ENCODE measurements around the gene C16orf96. TPM values are rescaled to one million over a fixed set of nuclear protein-coding genes. Genes with fewer than 3 reads are reported as not detected.

C16orf96 gene
- total RNA-seq, 1 experiment from 2014 or later = 0.15 TPM

DNA sequence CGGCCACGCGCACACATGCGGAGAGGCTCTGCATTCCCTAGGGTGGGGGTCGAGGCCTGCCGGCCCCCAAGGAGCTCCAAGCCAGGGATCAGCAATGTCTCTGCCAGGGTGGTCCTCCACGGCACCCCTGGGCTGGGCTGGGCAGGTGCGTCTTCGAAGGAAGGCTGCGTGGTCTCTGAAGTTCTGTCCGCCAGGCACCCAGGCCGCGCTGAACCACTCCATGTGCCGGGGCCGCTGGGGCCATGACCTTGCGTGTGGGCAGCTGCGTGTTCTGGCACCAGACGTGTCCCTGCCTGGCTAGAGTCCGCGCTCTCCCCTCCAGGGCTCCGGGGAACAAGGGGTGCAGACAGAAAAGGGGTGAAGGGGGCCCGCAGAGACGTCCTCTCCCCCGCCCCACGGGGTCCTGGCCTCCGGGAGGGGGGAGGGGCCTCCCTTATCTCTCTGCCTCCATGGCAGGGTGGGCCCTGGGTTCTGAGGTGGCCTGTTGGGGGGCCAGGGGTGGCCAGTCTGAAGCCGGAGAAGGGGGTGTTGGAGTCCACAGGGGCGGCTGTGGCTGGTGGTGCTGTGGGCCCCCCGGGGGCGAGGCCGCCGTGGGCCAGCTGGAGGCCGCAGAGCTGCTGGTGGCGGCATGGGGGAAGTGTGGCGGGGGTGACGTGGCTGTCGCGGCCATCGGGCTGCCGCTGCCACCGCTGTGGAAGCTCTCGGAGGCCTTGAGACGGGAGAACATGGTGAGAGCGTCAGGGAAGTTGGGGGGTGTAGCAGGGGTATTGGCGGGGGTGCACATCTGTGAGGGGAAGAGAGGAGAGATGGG, 53.3 kb downstream of the C16orf96 start:
- Histone ChIP-seq H3K9me2 (ENCODE audit: insufficient read depth) (no peaks in the 10 kb centered on the region), H3K9me3 (ENCODE audit: insufficient read depth, low read depth) (no peaks in the 10 kb centered on the region), H3K27ac (no peak overlapping the region), H3K27me3 (ENCODE audit: insufficient read depth, low read depth) (no peaks in the 10 kb centered on the region), H3F3A (ENCODE audit: insufficient read depth, low read depth) (0 out of 2 replicates have a peak, but pooled peaks cover 8% of the 10 kb centered on the region), H4K20me1 (ENCODE audit: insufficient read depth) (peaks cover 54% of the 10 kb centered on the region), H3K4me2 (no peak overlapping the region), H2AFZ (no peak overlapping the region), H3K79me2 (ENCODE audit: low read depth) (peaks cover 44% of the 10 kb centered on the region), H3K4me3 (no peak overlapping the region), H3K36me3 (ENCODE audit: low read depth) (no peaks in the 10 kb centered on the region), H3K4me1 (replicated peaks; ENCODE audit: insufficient read depth) (peaks cover 13% of the 10 kb centered on the region)
- CTCF ChIA-PET = no interaction called here
- no peak for TF ChIP-seq EZH2 (IDR thresholded peaks at IDR 0.05; ENCODE audit: low read depth)
- TF ChIP-seq, protein P1, sequence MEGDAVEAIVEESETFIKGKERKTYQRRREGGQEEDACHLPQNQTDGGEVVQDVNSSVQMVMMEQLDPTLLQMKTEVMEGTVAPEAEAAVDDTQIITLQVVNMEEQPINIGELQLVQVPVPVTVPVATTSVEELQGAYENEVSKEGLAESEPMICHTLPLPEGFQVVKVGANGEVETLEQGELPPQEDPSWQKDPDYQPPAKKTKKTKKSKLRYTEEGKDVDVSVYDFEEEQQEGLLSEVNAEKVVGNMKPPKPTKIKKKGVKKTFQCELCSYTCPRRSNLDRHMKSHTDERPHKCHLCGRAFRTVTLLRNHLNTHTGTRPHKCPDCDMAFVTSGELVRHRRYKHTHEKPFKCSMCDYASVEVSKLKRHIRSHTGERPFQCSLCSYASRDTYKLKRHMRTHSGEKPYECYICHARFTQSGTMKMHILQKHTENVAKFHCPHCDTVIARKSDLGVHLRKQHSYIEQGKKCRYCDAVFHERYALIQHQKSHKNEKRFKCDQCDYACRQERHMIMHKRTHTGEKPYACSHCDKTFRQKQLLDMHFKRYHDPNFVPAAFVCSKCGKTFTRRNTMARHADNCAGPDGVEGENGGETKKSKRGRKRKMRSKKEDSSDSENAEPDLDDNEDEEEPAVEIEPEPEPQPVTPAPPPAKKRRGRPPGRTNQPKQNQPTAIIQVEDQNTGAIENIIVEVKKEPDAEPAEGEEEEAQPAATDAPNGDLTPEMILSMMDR (conservative IDR thresholded peaks at IDR 0.05) = no peak
- no peak for DNase-seq
- BruUV-seq (replicated peaks) = no TSS peak
- intact Hi-C loops (cut with micrococcal nuclease; ENCODE audit: unreplicated experiment) = loop anchor here (10.0 kb wide), 2 partner anchors 195 to 335 kb away; partner anchors contain the start of genes CORO7 and TFAP4
- POLR2A ChIA-PET (ENCODE audit: unreplicated experiment) = no interaction called here

DNA sequence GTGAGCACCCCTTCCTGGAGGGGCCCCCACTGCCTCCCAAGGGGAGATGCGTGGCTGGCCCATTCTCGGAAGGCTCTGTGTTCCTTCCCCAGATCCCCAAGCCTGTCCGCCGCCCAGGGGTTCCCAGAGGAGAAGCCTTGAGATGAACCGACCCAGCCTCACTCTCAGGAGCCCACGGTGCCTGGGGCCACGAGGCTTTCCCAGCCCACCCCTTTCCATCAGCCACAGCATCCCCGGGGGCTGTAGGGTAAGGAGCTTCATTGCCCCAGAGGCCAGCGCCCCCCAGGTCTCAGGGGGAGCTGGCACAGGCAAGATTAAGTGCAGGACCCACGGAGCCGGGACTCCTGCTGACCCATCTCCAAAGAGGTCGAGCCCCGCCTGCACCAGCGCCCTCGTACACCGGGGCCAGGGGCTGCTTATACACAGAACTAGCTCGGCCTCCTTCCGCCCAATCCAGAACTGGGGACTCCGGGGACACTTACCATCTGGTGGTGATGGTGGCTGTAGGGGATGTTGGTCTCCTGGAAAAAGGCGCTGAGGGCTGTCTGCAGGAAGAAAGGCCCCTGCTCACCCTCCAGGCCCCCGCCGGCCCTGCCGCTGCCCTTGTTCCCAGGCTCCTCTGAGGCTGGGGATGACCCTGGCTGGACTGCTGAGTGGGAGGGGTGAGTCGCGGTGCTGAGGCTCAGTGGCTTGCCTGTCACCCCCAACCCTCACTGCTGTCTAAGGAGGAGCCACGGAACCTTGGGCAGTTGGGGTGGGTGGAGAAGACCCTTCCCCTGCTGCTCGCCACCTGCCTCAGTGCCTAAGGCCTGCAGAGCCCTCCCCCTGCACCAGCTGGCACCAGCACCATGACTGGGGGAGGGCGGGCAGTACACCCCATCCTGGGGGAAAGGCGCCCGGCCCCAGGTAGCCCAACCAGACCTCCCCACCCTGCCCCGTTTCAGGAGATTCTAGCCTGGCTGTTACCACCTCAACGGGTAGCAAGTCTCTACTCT, 54.2 kb downstream of the C16orf96 start:
- peaks cover 11% of the 10 kb centered on the region; the same call in 1 of the 2 replicates for H3F3A ChIP-seq (ENCODE audit: insufficient read depth, low read depth)
- peaks cover 44% of the 10 kb centered on the region for H3K79me2 ChIP-seq (ENCODE audit: low read depth)
- no peaks in the 10 kb centered on the region for H3K36me3 ChIP-seq (ENCODE audit: low read depth)
- H3K27ac ChIP-seq = no peak overlapping the region
- ChIA-PET POLR2A (ENCODE audit: unreplicated experiment) (no interaction called here), CTCF (no interaction called here)
- intact Hi-C loops (cut with micrococcal nuclease; ENCODE audit: unreplicated experiment) = loop anchor here (10.0 kb wide), 2 partner anchors 196 to 336 kb away; partner anchors contain the start of genes CORO7 and TFAP4
- no peaks in the 10 kb centered on the region for H3K9me3 ChIP-seq (ENCODE audit: insufficient read depth, low read depth)
- H3K4me3 ChIP-seq = no peak overlapping the region
- H3K27me3 ChIP-seq (ENCODE audit: insufficient read depth, low read depth) = no peaks in the 10 kb centered on the region
- TF ChIP-seq, protein P1 (conservative IDR thresholded peaks at IDR 0.05) = no peak
- no peak for TF ChIP-seq EZH2 (IDR thresholded peaks at IDR 0.05; ENCODE audit: low read depth)
- no peak overlapping the region for H2AFZ ChIP-seq
- DNase-seq = no peak
- no TSS peak for BruUV-seq (replicated peaks)
- peaks cover 17% of the 10 kb centered on the region for H3K4me1 ChIP-seq (replicated peaks; ENCODE audit: insufficient read depth)
- peaks cover 54% of the 10 kb centered on the region for H4K20me1 ChIP-seq (ENCODE audit: insufficient read depth)
- no peaks in the 10 kb centered on the region for H3K9me2 ChIP-seq (ENCODE audit: insufficient read depth)
- no peak overlapping the region for H3K4me2 ChIP-seq

DNA sequence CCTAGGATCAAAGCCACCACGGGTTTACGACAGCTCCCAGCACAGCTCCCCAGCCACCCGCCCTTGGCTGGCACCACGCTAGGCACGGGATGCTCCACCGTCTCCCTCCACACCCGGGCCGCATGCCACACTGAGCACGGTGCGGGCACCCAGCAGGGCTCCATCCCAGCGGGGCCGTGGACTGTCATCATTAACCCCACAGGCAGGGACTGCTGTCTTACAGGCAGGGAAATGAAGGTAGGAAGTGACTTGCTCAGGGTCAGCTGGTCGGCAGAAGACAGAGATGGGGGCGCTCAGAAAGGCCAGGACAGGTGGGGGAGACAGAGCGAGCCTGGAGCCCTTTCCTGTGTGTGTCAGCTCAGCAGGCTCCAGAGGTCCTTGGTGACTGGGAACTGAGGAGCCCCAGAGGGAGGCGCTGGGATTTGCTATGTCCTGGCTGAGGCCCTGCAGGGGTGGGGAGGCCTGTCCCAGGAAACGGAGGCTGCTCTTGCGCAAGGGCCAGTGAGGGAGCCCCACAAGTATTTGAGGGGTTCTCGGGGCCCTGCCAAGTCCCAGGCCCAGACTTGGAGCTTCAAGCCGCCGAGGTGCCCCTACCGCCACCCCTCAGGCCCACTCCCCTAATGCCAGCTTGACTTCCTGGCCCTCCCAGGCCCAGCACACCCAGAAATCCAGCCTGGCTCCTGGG, 55.3 kb downstream of the C16orf96 start:
- no peak overlapping the region for H2AFZ ChIP-seq
- peaks cover 18% of the 10 kb centered on the region for H3F3A ChIP-seq (ENCODE audit: insufficient read depth, low read depth)
- no TSS peak for BruUV-seq (replicated peaks)
- no peak for DNase-seq
- ChIA-PET CTCF (interaction anchor here (0.6 kb wide), 1 partner anchor 24 kb away, joined by 3 read pairs; no protein-coding TSS in a partner anchor), POLR2A (ENCODE audit: unreplicated experiment) (interaction anchor here (0.6 kb wide), 1 partner anchor 487 kb away, joined by 3 read pairs; no protein-coding TSS in a partner anchor)
- no peaks in the 10 kb centered on the region for H3K9me2 ChIP-seq (ENCODE audit: insufficient read depth)
- H3K27me3 ChIP-seq (ENCODE audit: insufficient read depth, low read depth) = no peaks in the 10 kb centered on the region
- intact Hi-C loops (cut with micrococcal nuclease; ENCODE audit: unreplicated experiment) = loop anchor here (2.0 to 10.0 kb wide), 3 partner anchors 101 to 337 kb away; partner anchors contain the start of genes CORO7 and TFAP4
- H3K79me2 ChIP-seq (ENCODE audit: low read depth) = peaks cover 44% of the 10 kb centered on the region
- H3K4me1 ChIP-seq (replicated peaks; ENCODE audit: insufficient read depth) = peaks cover 23% of the 10 kb centered on the region
- H4K20me1 ChIP-seq (ENCODE audit: insufficient read depth) = peaks cover 50% of the 10 kb centered on the region
- H3K9me3 ChIP-seq (ENCODE audit: insufficient read depth, low read depth) = no peaks in the 10 kb centered on the region
- no peak overlapping the region for H3K27ac ChIP-seq
- H3K4me3 ChIP-seq = no peak overlapping the region
- no peaks in the 10 kb centered on the region for H3K36me3 ChIP-seq (ENCODE audit: low read depth)
- TF ChIP-seq EZH2 (IDR thresholded peaks at IDR 0.05; ENCODE audit: low read depth) = no peak
- TF ChIP-seq, protein P1 (conservative IDR thresholded peaks at IDR 0.05) = no peak
- no peak overlapping the region for H3K4me2 ChIP-seq
